Measurements from ENCODE around the gene ITPRIPL2. TPM values are rescaled to one million over a fixed set of nuclear protein-coding genes. Genes with fewer than 3 reads are reported as not detected.

Gene ITPRIPL2
- total RNA-seq, result 57.6 and 58.4 TPM in 2 replicates

DNA sequence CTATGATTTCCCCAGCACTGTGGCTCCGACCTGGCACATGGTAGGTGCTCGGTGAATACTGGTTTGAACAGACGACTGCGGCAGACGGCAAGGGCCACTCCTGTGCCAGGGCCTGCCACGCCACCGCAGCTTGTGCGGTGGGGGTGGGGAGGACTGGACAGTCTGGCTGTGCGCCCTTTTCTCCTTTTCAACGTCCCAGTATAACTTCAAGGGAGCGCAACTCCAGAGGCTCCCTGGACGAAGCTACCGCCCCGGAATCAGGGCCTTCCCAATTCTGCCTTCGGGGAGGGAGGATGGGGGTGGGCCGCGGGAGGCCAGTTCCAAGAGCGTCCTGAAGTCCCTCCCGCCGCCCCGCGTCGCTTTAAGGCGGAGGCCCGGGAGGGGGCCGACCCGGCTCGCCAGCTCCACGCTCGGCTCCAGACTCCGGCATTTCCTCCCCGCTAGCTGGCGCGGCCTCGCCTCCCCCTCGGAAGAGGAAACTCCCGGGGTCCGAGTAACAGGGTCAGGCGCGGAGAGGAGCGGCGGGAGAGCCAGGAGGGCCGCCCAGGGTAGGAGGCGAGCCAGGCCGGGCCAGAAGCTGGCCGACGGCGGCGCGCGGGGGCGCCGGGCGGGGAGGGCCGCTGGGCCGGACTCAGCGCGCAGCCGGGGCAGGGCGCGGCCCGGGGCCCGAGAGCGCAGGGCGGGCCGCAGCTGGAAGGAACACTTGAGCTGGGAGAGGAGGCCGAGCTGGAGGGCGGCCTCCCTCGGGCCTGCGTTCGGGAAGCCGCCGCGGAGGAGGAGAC, at the start of gene ITPRIPL2:
ITPRIPL2 (plus strand) TSS at position 388 of the 782 bp plus-strand sequence. CDS start 498 bp downstream, outside the sequence.
- H3K27me3 Mint-ChIP-seq, result peaks cover 9% of the 10 kb centered on the region
- peak; percentile 83 for DNase-seq
- H3K4me1 Mint-ChIP-seq, result peaks cover 34% of the 10 kb centered on the region
- H3K9me3 Mint-ChIP-seq, result no peaks in the 10 kb centered on the region
- H3K27ac Mint-ChIP-seq, result peak within 1 kb of the TSS; percentile 89
- H3K36me3 Mint-ChIP-seq (ENCODE audit: low read depth), result peaks cover 18% of the 10 kb centered on the region
- intact Hi-C loops (cut with micrococcal nuclease), result no loop called here
- H3K4me3 Mint-ChIP-seq, result peak within 1 kb of the TSS; percentile 87

DNA sequence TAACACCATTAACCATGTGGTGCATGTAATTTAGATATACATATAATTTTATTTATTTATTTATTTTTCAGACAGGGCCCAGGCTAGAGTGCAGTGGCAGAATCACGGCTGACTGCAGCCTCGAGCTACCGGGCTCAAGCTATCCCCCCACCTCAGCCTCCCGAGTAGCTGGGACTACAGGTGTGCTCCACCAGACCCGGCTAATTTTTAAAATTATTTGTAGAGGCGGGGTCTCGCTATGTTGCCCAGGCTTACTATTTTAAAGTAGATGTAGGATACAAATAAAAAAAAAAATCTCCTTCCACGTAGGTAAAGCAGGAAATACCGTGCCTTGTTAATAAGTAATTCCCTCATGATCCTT, 46.8 kb upstream of the ITPRIPL2 start:
- intact Hi-C loops (cut with micrococcal nuclease), result loop anchor here (1.0 to 10.0 kb wide), 5 partner anchors 102 to 488 kb away; partner anchors contain the start of genes ARL6IP1 and VPS35L
- no peaks in the 10 kb centered on the region for H3K9me3 Mint-ChIP-seq
- peaks cover 3% of the 10 kb centered on the region for H3K27me3 Mint-ChIP-seq
- H3K4me1 Mint-ChIP-seq, result peaks cover 14% of the 10 kb centered on the region
- no peak for DNase-seq
- H3K4me3 Mint-ChIP-seq, result peak overlapping the region; percentile 92
- H3K27ac Mint-ChIP-seq, result peak overlapping the region; percentile 97
- peaks cover 2% of the 10 kb centered on the region for H3K36me3 Mint-ChIP-seq (ENCODE audit: low read depth)

- peaks cover 16% of the 10 kb centered on the region for H3K4me1 Mint-ChIP-seq
- peak within 1 kb of the TSS; percentile 97 for H3K27ac Mint-ChIP-seq
- peak within 1 kb of the TSS; percentile 92 for H3K4me3 Mint-ChIP-seq
- no peaks in the 10 kb centered on the region for H3K9me3 Mint-ChIP-seq
- peak; percentile 99 for DNase-seq
- intact Hi-C loops (cut with micrococcal nuclease), result loop anchor here (1.0 to 10.0 kb wide), 5 partner anchors 103 to 488 kb away; partner anchors contain the start of genes ARL6IP1 and VPS35L
- peaks cover 3% of the 10 kb centered on the region for H3K27me3 Mint-ChIP-seq
- H3K36me3 Mint-ChIP-seq (ENCODE audit: low read depth), result peaks cover 5% of the 10 kb centered on the region
These were observed 46.2 kb upstream of the ITPRIPL2 start, which contains the start of gene COQ7 for GRCh38 chr16:19067349-19068236. Gene COQ7 (plus strand): TSS chr16:19067614. CDS start chr16:19067665, 51 bp downstream.

DNA sequence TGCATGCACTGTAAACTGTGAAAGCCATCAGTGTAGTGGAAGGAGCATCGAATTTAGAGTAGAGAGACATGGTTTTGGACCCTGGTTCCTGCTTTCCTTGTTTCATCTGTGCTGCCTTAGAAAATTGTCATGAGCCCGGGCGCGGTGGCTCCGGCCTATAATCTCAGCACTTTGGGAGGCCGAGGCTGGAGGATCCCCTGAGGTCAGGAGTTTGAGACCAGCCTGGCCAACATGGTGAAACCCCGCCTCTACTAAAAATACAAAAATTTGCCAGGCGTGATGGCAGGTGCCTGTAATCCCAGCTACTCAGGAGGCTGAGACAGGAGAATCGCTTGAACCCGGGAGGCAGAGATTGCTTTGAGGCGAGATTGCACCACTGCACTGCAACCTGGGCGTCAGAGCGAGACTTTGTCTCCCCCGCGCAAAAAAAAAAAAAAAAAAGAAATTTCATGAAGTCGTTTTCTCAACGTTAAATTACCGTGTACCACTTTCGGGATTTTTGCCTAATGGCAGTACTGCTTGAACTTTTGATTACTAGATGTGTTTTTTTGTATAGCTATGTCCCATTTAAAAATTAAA, 45.4 kb upstream of the ITPRIPL2 start:
- H3K4me1 Mint-ChIP-seq, result peaks cover 18% of the 10 kb centered on the region
- peak overlapping the region; percentile 92 for H3K4me3 Mint-ChIP-seq
- no peaks in the 10 kb centered on the region for H3K9me3 Mint-ChIP-seq
- peak overlapping the region; percentile 97 for H3K27ac Mint-ChIP-seq
- intact Hi-C loops (cut with micrococcal nuclease), result loop anchor here (5.0 to 10.0 kb wide), 3 partner anchors 104 to 266 kb away; partner anchors contain the start of gene ARL6IP1
- DNase-seq, result no peak
- H3K27me3 Mint-ChIP-seq, result peaks cover 1% of the 10 kb centered on the region
- peaks cover 5% of the 10 kb centered on the region for H3K36me3 Mint-ChIP-seq (ENCODE audit: low read depth)

- Mint-ChIP-seq H3K4me1 (peaks cover 16% of the 10 kb centered on the region), H3K36me3 (ENCODE audit: low read depth) (peaks cover 12% of the 10 kb centered on the region)
These were observed 41.7 kb upstream of the ITPRIPL2 start for GRCh38 chr16:19071811-19072777.

DNA sequence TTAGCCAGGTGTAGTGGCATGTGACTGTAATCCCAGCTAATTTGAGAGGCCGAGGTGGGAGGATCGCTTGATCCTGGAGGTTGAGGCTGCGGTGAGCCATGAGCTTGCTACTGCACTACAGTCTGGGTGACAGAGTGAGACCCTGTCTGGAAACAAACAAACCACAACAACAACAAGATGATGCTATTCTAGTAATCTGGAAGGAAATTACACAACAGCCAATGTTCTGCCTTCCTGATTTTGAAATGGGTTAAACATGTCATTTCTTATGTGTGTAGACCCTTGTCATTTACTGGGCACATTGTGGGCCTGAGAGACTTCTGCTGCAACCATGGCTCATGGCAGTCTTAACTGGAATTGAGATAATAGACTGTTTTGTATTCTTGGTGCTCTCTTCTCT, 40.4 kb upstream of the ITPRIPL2 start:
- peaks cover 7% of the 10 kb centered on the region for H3K4me1 Mint-ChIP-seq
- H3K27me3 Mint-ChIP-seq, result no peaks in the 10 kb centered on the region
- intact Hi-C loops (cut with micrococcal nuclease), result no loop called here
- peaks cover 12% of the 10 kb centered on the region for H3K36me3 Mint-ChIP-seq (ENCODE audit: low read depth)
- no peak overlapping the region for H3K4me3 Mint-ChIP-seq
- no peaks in the 10 kb centered on the region for H3K9me3 Mint-ChIP-seq
- no peak overlapping the region for H3K27ac Mint-ChIP-seq
- no peak for DNase-seq

More at GRCh38 chr16:19071811-19072777, 41.7 kb upstream of the ITPRIPL2 start:
- no peaks in the 10 kb centered on the region for H3K9me3 Mint-ChIP-seq
- H3K4me3 Mint-ChIP-seq, result no peak overlapping the region
- intact Hi-C loops (cut with micrococcal nuclease), result no loop called here
- peak; percentile 87 for DNase-seq
- peaks cover 1% of the 10 kb centered on the region for H3K27me3 Mint-ChIP-seq
- no peak overlapping the region for H3K27ac Mint-ChIP-seq

DNA sequence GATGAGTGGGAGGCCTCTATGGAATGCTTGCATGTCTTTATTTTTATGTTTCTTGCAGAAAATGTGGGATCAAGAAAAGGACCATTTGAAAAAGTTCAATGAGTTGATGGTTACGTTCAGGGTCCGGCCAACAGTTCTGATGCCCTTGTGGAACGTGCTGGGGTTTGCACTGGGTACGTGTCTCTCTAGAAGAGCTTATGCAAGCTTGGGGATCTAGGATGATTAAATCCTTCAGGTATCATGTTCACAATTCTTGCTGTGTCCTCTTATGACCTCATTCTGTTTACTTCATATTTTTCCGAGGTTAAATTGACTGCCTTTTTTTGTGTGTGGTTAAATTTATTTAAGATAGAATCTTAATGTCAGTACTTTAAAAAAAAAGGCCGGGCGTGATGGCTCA, 39.9 kb upstream of the ITPRIPL2 start:
- H3K36me3 Mint-ChIP-seq (ENCODE audit: low read depth), result peaks cover 15% of the 10 kb centered on the region
- H3K27ac Mint-ChIP-seq, result no peak overlapping the region
- peaks cover 7% of the 10 kb centered on the region for H3K4me1 Mint-ChIP-seq
- no peaks in the 10 kb centered on the region for H3K27me3 Mint-ChIP-seq
- DNase-seq, result no peak
- intact Hi-C loops (cut with micrococcal nuclease), result no loop called here
- H3K9me3 Mint-ChIP-seq, result no peaks in the 10 kb centered on the region
- no peak overlapping the region for H3K4me3 Mint-ChIP-seq

DNA sequence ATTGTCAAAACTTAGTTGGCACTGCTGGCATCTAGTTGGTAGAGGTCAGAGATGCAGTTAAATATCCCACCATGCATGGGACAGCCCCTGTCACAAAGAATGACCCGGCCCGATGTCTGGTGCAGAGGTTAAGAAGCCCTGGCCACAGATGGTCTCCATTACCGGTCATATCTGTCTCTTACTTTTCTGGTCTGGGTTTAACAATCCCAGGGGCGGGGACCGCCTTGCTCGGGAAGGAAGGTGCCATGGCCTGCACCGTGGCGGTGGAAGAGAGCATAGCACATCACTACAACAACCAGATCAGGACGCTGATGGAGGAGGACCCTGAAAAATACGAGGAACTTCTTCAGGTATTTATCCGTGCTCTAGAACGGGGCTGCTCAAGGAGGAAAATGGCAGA, 38.3 kb upstream of the ITPRIPL2 start:
- no peaks in the 10 kb centered on the region for H3K27me3 Mint-ChIP-seq
- H3K27ac Mint-ChIP-seq, result no peak overlapping the region
- H3K9me3 Mint-ChIP-seq, result no peaks in the 10 kb centered on the region
- no peak for DNase-seq
- no peak overlapping the region for H3K4me3 Mint-ChIP-seq
- peaks cover 7% of the 10 kb centered on the region for H3K4me1 Mint-ChIP-seq
- intact Hi-C loops (cut with micrococcal nuclease), result no loop called here
- peaks cover 16% of the 10 kb centered on the region for H3K36me3 Mint-ChIP-seq (ENCODE audit: low read depth)

GRCh38 chr16:19077879-19078278, 35.9 kb upstream of the ITPRIPL2 start:
- H3K4me1 Mint-ChIP-seq, result peaks cover 1% of the 10 kb centered on the region
- peaks cover 23% of the 10 kb centered on the region for H3K36me3 Mint-ChIP-seq (ENCODE audit: low read depth)
- no peaks in the 10 kb centered on the region for H3K9me3 Mint-ChIP-seq
- H3K27ac Mint-ChIP-seq, result no peak overlapping the region
- no peaks in the 10 kb centered on the region for H3K27me3 Mint-ChIP-seq
- intact Hi-C loops (cut with micrococcal nuclease), result no loop called here
- H3K4me3 Mint-ChIP-seq, result no peak overlapping the region
- no peak for DNase-seq

GRCh38 chr16:19083670-19084069, 30.1 kb upstream of the ITPRIPL2 start:
- Mint-ChIP-seq H3K9me3 (no peaks in the 10 kb centered on the region), H3K4me1 (peaks cover 5% of the 10 kb centered on the region), H3K27ac (no peak overlapping the region), H3K4me3 (no peak overlapping the region), H3K36me3 (ENCODE audit: low read depth) (peaks cover 13% of the 10 kb centered on the region), H3K27me3 (peaks cover 12% of the 10 kb centered on the region)
- no peak for DNase-seq
- intact Hi-C loops (cut with micrococcal nuclease), result no loop called here

- peaks cover 12% of the 10 kb centered on the region for H3K27me3 Mint-ChIP-seq
- H3K36me3 Mint-ChIP-seq (ENCODE audit: low read depth), result peaks cover 9% of the 10 kb centered on the region
- no peak for DNase-seq
- intact Hi-C loops (cut with micrococcal nuclease), result no loop called here
- H3K9me3 Mint-ChIP-seq, result no peaks in the 10 kb centered on the region
- H3K27ac Mint-ChIP-seq, result no peak overlapping the region
- no peak overlapping the region for H3K4me3 Mint-ChIP-seq
- peaks cover 5% of the 10 kb centered on the region for H3K4me1 Mint-ChIP-seq
These were observed 29.6 kb upstream of the ITPRIPL2 start for GRCh38 chr16:19084139-19084538.

GRCh38 chr16:19084879-19085278, 28.9 kb upstream of the ITPRIPL2 start:
- Mint-ChIP-seq H3K4me1 (peaks cover 5% of the 10 kb centered on the region), H3K36me3 (ENCODE audit: low read depth) (peaks cover 9% of the 10 kb centered on the region), H3K27me3 (peaks cover 12% of the 10 kb centered on the region), H3K27ac (no peak overlapping the region), H3K9me3 (no peaks in the 10 kb centered on the region), H3K4me3 (no peak overlapping the region)
- intact Hi-C loops (cut with micrococcal nuclease), result loop anchor here (5.0 kb wide), 1 partner anchor 47 kb away; no protein-coding TSS in a partner anchor
- DNase-seq, result no peak

Measured in activated CD4-positive, alpha-beta T cell treated with anti-CD3 and anti-CD28 coated beads, Interleukin-2, amount 10 ng/mL, durations not matched to agents 24 days and 14 days (primary cell).